Kidney epithelial cell (primary cell): ENCODE results near the gene LAMA1. TPM values are rescaled to one million over a fixed set of nuclear protein-coding genes. Genes with fewer than 3 reads are reported as not detected.

Experiments
- DNase-seq: peaks from one replicate; pipeline ENCODE4 v3.0.0-alpha.2; 2010; ENCODE audit warnings: low read depth
- H3K27me3 ChIP-seq: 2 replicates; pipeline ENCODE4 v1.6.0; 2011; ENCODE audit warnings: low read length; ENCODE audit not compliant: control insufficient read depth, insufficient read depth
- H3K36me3 ChIP-seq: 2 replicates; pipeline ENCODE4 v1.5.1; 2011; ENCODE audit warnings: low read length; ENCODE audit not compliant: control insufficient read depth, insufficient read depth
- H3K4me3 ChIP-seq: 2 replicates; pipeline ENCODE4 v1.5.1; 2011; ENCODE audit warnings: low read depth, mild to moderate bottlenecking, control low read depth, low read length
- total RNA-seq: library from RNA; depleted of rRNA; stranded (reverse); fragments of >200 nt; gene quantifications from 2 replicates; pipeline ENCODE4 v1.2.3, GENCODE V29; 2015
- TF ChIP-seq, protein P1 (sequence below): IDR thresholded peaks from 2 replicates; pipeline ENCODE4 v1.5.1; 2011; ENCODE audit warnings: mild to moderate bottlenecking, moderate library complexity, low read length, control low read depth, inconsistent platforms; ENCODE audit not compliant: insufficient read depth, poor library complexity, severe bottlenecking

Gene LAMA1
- total RNA-seq, 1 donor from 2014 or later: 29.5 TPM

DNA sequence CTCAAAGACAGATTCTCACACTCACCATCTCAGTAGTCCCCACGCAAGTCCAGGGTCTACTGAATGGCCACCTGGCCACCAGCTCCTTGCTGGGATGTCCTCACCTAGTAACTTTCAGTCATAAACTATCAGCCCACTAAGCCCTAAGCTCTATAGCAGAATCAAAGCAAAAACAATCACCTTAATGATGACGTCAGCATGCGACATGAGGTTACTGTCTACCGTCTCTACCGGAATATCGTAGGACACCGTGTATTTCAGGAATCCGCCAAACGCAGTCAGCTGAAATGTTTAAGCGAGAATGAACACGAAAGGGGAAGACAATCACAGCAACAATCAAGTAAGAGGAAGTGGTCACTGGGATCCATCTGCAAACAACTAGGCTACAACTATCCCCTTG lies 81.8 kb downstream of the LAMA1 start:
- DNase-seq: no peak
- no peaks in the 10 kb centered on the region for H3K36me3 ChIP-seq
- H3K27me3 ChIP-seq: no peaks in the 10 kb centered on the region
- no peak overlapping the region for H3K4me3 ChIP-seq
- TF ChIP-seq, protein P1, sequence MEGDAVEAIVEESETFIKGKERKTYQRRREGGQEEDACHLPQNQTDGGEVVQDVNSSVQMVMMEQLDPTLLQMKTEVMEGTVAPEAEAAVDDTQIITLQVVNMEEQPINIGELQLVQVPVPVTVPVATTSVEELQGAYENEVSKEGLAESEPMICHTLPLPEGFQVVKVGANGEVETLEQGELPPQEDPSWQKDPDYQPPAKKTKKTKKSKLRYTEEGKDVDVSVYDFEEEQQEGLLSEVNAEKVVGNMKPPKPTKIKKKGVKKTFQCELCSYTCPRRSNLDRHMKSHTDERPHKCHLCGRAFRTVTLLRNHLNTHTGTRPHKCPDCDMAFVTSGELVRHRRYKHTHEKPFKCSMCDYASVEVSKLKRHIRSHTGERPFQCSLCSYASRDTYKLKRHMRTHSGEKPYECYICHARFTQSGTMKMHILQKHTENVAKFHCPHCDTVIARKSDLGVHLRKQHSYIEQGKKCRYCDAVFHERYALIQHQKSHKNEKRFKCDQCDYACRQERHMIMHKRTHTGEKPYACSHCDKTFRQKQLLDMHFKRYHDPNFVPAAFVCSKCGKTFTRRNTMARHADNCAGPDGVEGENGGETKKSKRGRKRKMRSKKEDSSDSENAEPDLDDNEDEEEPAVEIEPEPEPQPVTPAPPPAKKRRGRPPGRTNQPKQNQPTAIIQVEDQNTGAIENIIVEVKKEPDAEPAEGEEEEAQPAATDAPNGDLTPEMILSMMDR: no peak

DNA sequence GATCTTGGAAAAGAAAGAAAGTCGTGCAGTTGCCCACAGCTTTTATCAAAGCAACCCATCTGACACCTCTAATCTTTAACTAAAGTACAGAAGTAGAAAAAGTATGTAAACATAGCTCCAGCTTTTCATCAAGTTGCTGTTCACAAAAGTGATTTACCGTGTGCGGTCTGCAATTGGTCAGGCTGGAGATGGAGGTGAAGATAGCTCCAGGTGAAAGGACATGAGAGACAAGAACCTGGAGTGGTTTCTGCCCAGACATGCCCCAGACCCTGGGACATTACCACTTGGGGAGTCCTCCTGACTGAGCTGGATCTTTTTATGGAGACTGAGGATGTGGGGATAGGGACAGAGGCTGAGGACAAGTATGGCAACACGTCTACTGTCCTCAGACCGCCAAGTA lies 82.7 kb downstream of the LAMA1 start:
- DNase-seq: no peak
- H3K36me3 ChIP-seq: no peaks in the 10 kb centered on the region
- TF ChIP-seq, protein P1: no peak
- no peak overlapping the region for H3K4me3 ChIP-seq
- no peaks in the 10 kb centered on the region for H3K27me3 ChIP-seq

DNA sequence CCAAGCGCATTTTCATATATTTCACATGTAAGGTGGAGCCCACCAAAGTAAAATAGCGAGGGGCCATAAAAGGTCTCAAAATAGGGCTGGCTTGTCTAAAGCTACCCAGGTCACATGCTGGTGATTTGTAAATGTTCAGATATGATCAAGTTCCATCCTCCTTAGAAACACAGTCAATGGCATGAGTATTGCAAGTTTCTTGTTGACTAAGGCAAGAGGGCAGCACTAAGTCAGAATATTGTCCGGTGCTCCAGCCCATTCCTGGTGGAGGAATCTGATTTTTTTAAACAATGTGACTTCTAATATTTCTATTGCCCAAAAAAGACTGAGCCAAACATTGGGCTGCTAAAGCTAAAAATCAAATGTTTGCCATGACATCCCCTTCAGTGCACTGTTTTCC lies 85.1 kb downstream of the LAMA1 start:
- DNase-seq: no peak
- H3K36me3 ChIP-seq: no peaks in the 10 kb centered on the region
- no peak overlapping the region for H3K4me3 ChIP-seq
- TF ChIP-seq, protein P1: no peak
- H3K27me3 ChIP-seq: no peaks in the 10 kb centered on the region

DNA sequence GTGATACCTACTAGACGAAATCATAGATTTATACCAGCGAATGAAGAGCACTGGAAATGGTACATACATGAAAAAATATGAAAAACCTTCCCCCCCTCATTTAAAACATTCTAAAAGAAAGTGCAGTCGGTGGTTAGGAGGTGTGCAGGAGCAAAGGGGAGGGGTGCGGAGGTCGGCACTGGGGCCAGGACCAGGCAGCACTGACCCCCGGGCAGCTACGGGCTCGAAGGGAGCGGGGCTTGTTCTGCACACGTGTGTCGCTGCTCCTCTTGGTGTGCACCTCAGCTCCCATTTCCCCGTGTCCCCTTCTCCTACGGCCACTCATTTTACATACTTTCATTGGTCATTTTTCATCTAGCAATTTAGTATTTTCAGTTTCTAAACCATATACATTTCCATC lies 89.0 kb downstream of the LAMA1 start:
- Histone ChIP-seq H3K36me3 (no peaks in the 10 kb centered on the region), H3K27me3 (no peaks in the 10 kb centered on the region), H3K4me3 (no peak overlapping the region)
- no peak for DNase-seq
- TF ChIP-seq, protein P1: no peak

DNA sequence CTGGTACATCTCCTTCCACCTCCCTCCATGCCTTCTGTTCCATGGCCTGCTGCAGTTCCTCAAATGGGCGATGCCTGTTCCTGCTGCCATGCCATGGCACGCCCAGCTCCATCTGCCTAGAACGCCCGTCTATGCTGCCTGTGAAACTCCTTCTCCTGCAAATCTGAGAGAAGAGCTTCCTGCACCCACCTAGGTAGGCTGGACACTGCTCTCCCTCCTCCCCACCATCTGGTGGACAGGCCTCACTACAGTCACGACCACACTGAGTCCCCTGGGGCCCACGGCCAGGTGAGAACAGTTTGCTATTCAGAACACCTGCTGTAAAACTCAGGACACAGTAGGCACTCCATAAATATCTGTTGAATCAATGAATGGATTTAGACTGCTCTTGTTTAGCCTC lies 92.4 kb downstream of the LAMA1 start:
- Histone ChIP-seq H3K36me3 (no peaks in the 10 kb centered on the region), H3K27me3 (no peaks in the 10 kb centered on the region), H3K4me3 (no peak overlapping the region)
- TF ChIP-seq, protein P1: no peak
- no peak for DNase-seq

DNA sequence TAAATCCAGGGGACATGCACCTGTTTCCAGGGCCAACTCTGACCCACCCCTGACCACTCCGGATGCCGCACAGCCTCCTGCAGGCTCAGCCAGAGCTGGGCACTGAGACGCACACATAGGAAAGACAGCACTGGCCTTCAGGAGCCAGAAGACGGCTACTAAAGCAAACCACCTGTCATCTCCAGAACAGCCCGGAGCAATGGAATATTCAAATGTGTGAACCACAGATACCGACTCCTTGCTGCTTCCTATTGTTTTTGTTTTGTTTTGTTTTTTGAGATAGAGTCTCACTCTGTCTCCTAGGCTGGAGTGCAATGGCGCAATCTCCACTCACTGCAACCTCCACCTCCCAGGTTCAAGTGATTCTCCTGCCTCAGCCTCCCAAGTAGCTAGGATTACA lies 94.0 kb downstream of the LAMA1 start:
- Histone ChIP-seq H3K27me3 (no peaks in the 10 kb centered on the region), H3K4me3 (no peak overlapping the region), H3K36me3 (no peaks in the 10 kb centered on the region)
- TF ChIP-seq, protein P1: no peak
- no peak for DNase-seq
